ENCODE data around the gene ARVCF. TPM values are rescaled to one million over a fixed set of nuclear protein-coding genes. Genes with fewer than 3 reads are reported as not detected.

ARVCF gene
- total RNA-seq, 4 donors from 2014 or later = 34.5 to 123 (median 111) TPM

DNA sequence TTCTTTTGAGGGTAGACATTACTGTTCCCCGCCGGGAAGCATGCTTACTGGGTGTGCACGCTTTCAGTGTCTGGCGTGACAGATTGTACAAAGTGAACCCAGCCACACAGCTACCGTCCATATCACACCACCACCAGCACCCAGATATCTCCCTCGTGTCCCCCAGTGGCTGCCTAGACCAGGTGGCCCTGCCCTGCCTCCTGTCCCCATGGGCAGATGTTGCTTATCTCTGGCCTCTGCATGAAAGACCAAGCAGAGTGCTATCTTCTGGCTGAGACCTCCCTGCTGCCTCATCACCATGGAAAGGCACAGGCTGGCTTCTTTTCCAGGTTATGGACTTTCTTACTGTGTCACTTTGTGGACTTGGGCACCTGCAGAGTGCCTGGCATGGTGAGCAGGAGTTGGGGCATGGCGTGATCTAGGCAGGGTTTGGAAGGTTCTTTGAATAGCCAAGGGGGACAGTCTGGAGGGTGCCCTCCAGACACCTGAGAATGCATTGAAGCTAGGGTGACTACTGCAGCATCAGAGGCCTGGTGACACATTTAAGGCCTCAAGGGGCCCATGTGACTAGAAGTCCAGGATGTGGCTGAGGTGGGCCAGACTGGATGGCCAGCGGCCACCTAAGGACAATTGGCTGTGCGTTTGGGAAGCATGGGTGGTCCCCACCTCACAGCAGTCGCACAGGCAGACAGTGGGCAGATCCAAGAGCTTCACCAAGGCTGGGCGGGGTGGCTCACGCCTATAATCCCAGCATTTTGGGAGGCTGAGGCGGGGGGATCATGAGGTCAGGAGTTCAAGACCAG is 9.0 kb upstream of the ARVCF start:
- 92 to 96% methylated on average over 9 to 13 of the region's 13 CpGs for WGBS, 2 donors
- H3K9me3 ChIP-seq = no peaks in the 10 kb centered on the region
- H3K4me1 ChIP-seq = peaks cover 13 to 33% of the 10 kb centered on the region in 2 donors
- H3K36me3 ChIP-seq = no peaks in the 10 kb centered on the region
- H3K27me3 ChIP-seq = no peaks in the 10 kb centered on the region
- intact Hi-C loops (cut with DNase I) = loop anchor here (10.0 kb wide), 1 partner anchor 89 kb away; the partner anchor contains the start of genes RANBP1 and TRMT2A
- DNase-seq = no peak
- TF ChIP-seq CTCF (IDR thresholded peaks at IDR 0.05) (no peak), POLR2A (IDR thresholded peaks at IDR 0.05) (no peak)
- H3K27ac ChIP-seq = no peak overlapping the region
- no peak overlapping the region for H3K4me3 ChIP-seq (replicated peaks in 1 of 3)

- Histone ChIP-seq H3K27me3 (no peaks in the 10 kb centered on the region), H3K27ac (no peak overlapping the region), H3K9me3 (no peaks in the 10 kb centered on the region), H3K36me3 (no peaks in the 10 kb centered on the region), H3K4me3 (replicated peaks in 1 of 3) (no peak overlapping the region), H3K4me1 (peaks cover 18 to 37% of the 10 kb centered on the region in 2 donors)
- TF ChIP-seq POLR2A (IDR thresholded peaks at IDR 0.05) (no peak), CTCF (IDR thresholded peaks at IDR 0.05) (no peak)
- WGBS, 2 donors = 92 to 97% methylated on average over 15 of the region's 15 CpGs
- no peak for DNase-seq
- intact Hi-C loops (cut with DNase I) = loop anchor here (10.0 kb wide), 1 partner anchor 90 kb away; the partner anchor contains the start of genes RANBP1 and TRMT2A
Observed at GRCh38 chr22:20024650-20025397, 8.2 kb upstream of the ARVCF start.

- Histone ChIP-seq H3K4me3 (replicated peaks in 1 of 3) (no peak overlapping the region), H3K36me3 (no peaks in the 10 kb centered on the region), H3K9me3 (no peaks in the 10 kb centered on the region), H3K27me3 (no peaks in the 10 kb centered on the region), H3K4me1 (peaks cover 18 to 31% of the 10 kb centered on the region in 2 donors), H3K27ac (no peak overlapping the region)
- DNase-seq = no peak
- 79 to 83% methylated on average over 13 of the region's 13 CpGs for WGBS, 2 donors
- intact Hi-C loops (cut with DNase I) = loop anchor here (10.0 kb wide), 1 partner anchor 91 kb away; the partner anchor contains the start of genes RANBP1 and TRMT2A
- no peak for TF ChIP-seq CTCF (IDR thresholded peaks at IDR 0.05)
- no peak for TF ChIP-seq POLR2A (IDR thresholded peaks at IDR 0.05)
Observed at GRCh38 chr22:20024225-20024624, 7.6 kb upstream of the ARVCF start.

DNA sequence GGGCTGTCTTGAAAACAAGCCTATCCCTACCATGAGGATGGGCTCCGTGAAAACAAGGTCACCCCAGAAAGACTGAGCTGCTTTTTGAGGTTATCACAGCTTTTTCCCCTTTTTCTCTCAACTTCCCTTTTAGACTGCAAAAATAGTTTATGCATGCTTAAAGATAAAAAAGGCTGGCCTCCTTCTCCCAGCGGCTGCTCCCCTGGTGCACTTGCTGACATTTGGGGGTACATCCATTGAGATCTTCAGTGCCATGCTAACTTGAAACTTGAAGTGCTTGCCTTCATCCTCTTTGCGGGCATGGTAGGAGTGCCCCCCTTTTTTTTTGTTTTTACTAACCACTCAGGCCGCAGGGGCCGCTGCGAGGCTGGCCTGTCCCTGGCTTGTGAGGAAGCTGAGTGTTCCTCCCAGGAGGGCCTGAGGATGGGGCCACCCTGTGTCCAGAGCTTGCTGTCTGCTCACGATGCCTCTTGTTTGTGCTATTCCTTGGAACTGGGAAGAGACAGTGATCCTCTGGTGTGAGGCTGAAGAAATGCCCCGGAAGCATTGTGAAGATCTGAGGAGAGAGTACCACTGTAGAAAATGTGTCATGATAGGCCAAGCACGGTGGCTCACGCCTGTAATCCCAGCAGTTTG is 6.5 kb upstream of the ARVCF start:
- 68 to 70% methylated on average over 10 of the region's 10 CpGs for WGBS, 2 donors

More for the DNA sequence above, 6.5 kb upstream of the ARVCF start:
- Histone ChIP-seq H3K27me3 (no peaks in the 10 kb centered on the region), H3K4me3 (replicated peaks in 1 of 3) (no peak overlapping the region), H3K9me3 (no peaks in the 10 kb centered on the region), H3K4me1 (peaks cover 18 to 24% of the 10 kb centered on the region in 2 donors), H3K27ac (peak overlapping the region in 2 of 3 donors; percentile 94 to 96), H3K36me3 (no peaks in the 10 kb centered on the region)
- intact Hi-C loops (cut with DNase I) = loop anchor here (10.0 kb wide), 1 partner anchor 92 kb away; the partner anchor contains the start of genes RANBP1 and TRMT2A
- TF ChIP-seq CTCF (IDR thresholded peaks at IDR 0.05) = no peak
- no peak for TF ChIP-seq POLR2A (IDR thresholded peaks at IDR 0.05)
- no peak for DNase-seq
